H1 (cell line): Measurements from ENCODE around the gene CD300LG. TPM values are rescaled to one million over a fixed set of nuclear protein-coding genes. Genes with fewer than 3 reads are reported as not detected.

Experiments
- CHD1 ChIP-seq: IDR thresholded peaks from 2 replicates; pipeline ENCODE4 v1.6.1; 2012; ENCODE audit warnings: low read depth, low read length, improper control_type of control experiment
- KDM4A ChIP-seq: IDR thresholded peaks from one replicate; pipeline ENCODE4 v1.7.1; 2012; ENCODE audit warnings: low read depth, mild to moderate bottlenecking, moderate library complexity, low read length, inconsistent platforms; ENCODE audit not compliant: severe bottlenecking
- SIX5 ChIP-seq: IDR thresholded peaks from 2 replicates; pipeline ENCODE4 v1.6.1; 2011; ENCODE audit warnings: mild to moderate bottlenecking, low read depth, low read length
- ZNF274 ChIP-seq: IDR thresholded peaks from 2 replicates; pipeline ENCODE4 v1.7.0; 2012; ENCODE audit warnings: low read length, borderline replicate concordance; ENCODE audit errors: extremely low read depth
- polyA plus RNA-seq, 7 experiments: library from polyadenylated mRNA; depleted of rRNA in 3 of 7; stranded (reverse) in 5 of 7; unstranded in 2 of 7; fragments of >200 nt in 5 of 7; fragments of 200-250 nt in 2 of 7; gene quantifications; 1 replicate in 5 of 7; 2 replicates in 1 of 7; 4 replicates in 1 of 7; pipeline versions ENCODE4 v1.2.1 to v1.2.3, GENCODE V29; 2011 to 2013; ENCODE audit warnings: missing spikeins in 2 of 7, mixed read lengths in 2 of 7
- total RNA-seq: library from RNA; stranded (reverse); fragmentation: NEBNext Ultra II Directional; extraction: Animal tissue kit (Norgen Biotek cat#: 25700); gene quantifications from 2 replicates; pipeline ENCODE4 v1.2.1, GENCODE V29; 2021
- TF ChIP-seq, protein P1 (sequence below): IDR thresholded peaks from 2 replicates; pipeline ENCODE4 v1.6.1; 2012; ENCODE audit warnings: low read length, inconsistent platforms

CD300LG gene
- total and polyA plus RNA-seq, 2 of the 8 experiments (the other 6 are each of a cell fraction or from before 2014, with no cell fraction given): 0.06 TPM; not detected in 1

DNA sequence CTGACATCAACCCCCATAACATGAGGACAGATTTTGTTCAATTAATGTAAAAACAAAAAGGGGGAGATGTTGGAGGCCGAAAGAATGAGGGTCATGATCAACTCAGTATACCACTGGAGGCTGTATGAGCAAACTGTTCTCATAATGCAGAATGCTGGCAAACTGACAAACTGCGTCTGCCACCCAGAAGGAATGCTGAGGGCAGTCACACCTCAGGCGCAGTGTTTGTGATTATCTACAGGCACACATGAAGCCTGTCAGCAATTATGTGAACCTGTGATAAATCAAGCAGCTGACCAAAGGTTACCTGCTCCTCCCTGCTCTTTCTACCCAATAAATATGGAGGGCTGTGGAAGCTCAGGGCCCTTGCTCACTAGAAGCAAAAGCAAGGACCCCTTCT is 27.3 kb downstream of the CD300LG start (continued):
- TF ChIP-seq KDM4A (no peak), SIX5 (no peak), CHD1 (no peak), ZNF274 (no peak)
- TF ChIP-seq, protein P1, sequence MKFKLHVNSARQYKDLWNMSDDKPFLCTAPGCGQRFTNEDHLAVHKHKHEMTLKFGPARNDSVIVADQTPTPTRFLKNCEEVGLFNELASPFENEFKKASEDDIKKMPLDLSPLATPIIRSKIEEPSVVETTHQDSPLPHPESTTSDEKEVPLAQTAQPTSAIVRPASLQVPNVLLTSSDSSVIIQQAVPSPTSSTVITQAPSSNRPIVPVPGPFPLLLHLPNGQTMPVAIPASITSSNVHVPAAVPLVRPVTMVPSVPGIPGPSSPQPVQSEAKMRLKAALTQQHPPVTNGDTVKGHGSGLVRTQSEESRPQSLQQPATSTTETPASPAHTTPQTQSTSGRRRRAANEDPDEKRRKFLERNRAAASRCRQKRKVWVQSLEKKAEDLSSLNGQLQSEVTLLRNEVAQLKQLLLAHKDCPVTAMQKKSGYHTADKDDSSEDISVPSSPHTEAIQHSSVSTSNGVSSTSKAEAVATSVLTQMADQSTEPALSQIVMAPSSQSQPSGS: no peak
